Panc1 (cell line): Measurements from ENCODE around the gene KRTAP9-2. TPM values are rescaled to one million over a fixed set of nuclear protein-coding genes. Genes with fewer than 3 reads are reported as not detected.

ENCODE experiments used
- ATAC-seq: fragments of 200-7000 bp; cut with Tn5 transposase; 2 replicates; pipeline ENCODE4 v1.9.1; 2020; ENCODE audit warnings: mild to moderate bottlenecking, moderate library complexity
- BruUV-seq: library from RNA; stranded (reverse); fragments of 400-500 nt; replicated peaks from 2 replicates; lab custom pipeline; 2021; lab: Mats Ljungman, UMichigan
- CTCF ChIA-PET: fragments of 300-600 bp; sonication (Branson Sonifier 250); formaldehyde crosslinking; loops from one replicate; lab custom pipeline; 2022; ENCODE audit warnings: antibody characterized with exemption; lab: Charles Lee
- POLR2A ChIA-PET: fragments of 300-600 bp; sonication (Branson Sonifier 250); formaldehyde crosslinking; loops from one replicate; lab custom pipeline; 2022; ENCODE audit warnings: antibody characterized with exemption; lab: Charles Lee
- DNase-seq: peaks from one replicate; pipeline ENCODE4 v3.0.0-alpha.2; 2010; ENCODE audit warnings: low read depth, low spot score
- H3K27ac ChIP-seq: 2 replicates; pipeline ENCODE4 v1.5.1; 2011; ENCODE audit warnings: mild to moderate bottlenecking, low read length, inconsistent platforms
- H3K27me3 ChIP-seq: fragments of 200-500 bp; sonication (Bioruptor generic); 2 replicates; pipeline ENCODE4 v1.6.0; 2014; ENCODE audit warnings: low read length, inconsistent platforms; ENCODE audit not compliant: control insufficient read depth, insufficient read depth
- H3K36me3 ChIP-seq: fragments of 200-500 bp; sonication (Bioruptor generic); 2 replicates; pipeline ENCODE4 v1.5.1; 2014; ENCODE audit warnings: inconsistent platforms, mild to moderate bottlenecking, low read length, moderate library complexity; ENCODE audit not compliant: control insufficient read depth, insufficient read depth
- H3K4me1 ChIP-seq: 2 replicates; pipeline ENCODE4 v1.5.1; 2011; ENCODE audit warnings: inconsistent platforms, mild to moderate bottlenecking, low read length, moderate library complexity; ENCODE audit not compliant: control insufficient read depth, insufficient read depth
- H3K4me3 ChIP-seq, 2 experiments: 2 replicates each; pipeline ENCODE4 v1.5.1; 2011 to 2012; ENCODE audit warnings: low read depth in 2 of 2, low read length in 2 of 2, mild to moderate bottlenecking in 2 of 2, inconsistent platforms in 1 of 2, moderate library complexity in 1 of 2
- H3K9me3 ChIP-seq: fragments of 200-500 bp; sonication (Bioruptor generic); 2 replicates; pipeline ENCODE4 v1.5.1; 2014; ENCODE audit warnings: low read depth, mild to moderate bottlenecking, inconsistent platforms, low read length, moderate library complexity; ENCODE audit not compliant: control insufficient read depth, insufficient read depth
- POLR2AphosphoS5 ChIP-seq: IDR thresholded peaks from 2 replicates; pipeline ENCODE4 v1.6.1; 2012; ENCODE audit warnings: mild to moderate bottlenecking, low read depth, low read length, moderate library complexity
- TCF7L2 ChIP-seq: IDR thresholded peaks from 2 replicates; pipeline ENCODE4 v1.6.1; 2011; ENCODE audit warnings: mild to moderate bottlenecking, low read depth, low read length, inconsistent platforms
- in situ Hi-C: cut with HindIII; loops from 2 replicates; pipeline ENCODE4 v1.10.0; 2016; ENCODE audit warnings: low sequenced_read_pairs, low pct_unique_long_range_greater_than_20kb
- intact Hi-C: fragments of 100-400 bp; cut with micrococcal nuclease; formaldehyde crosslinking; loops from one replicate; pipeline ENCODE4 v1.10.0; 2022; ENCODE audit not compliant: unreplicated experiment
- total RNA-seq: library from RNA; stranded (reverse); gene quantifications from one replicate; pipeline ENCODE4 v1.2.1, GENCODE V29; 2021; ENCODE audit not compliant: unreplicated experiment
- TF ChIP-seq, protein P1 (sequence below), 2 experiments: IDR thresholded peaks; 2 replicates each; pipeline ENCODE4 v1.6.1; 2011 to 2012; ENCODE audit warnings: low read depth in 2 of 2, control low read depth in 1 of 2, low read length in 1 of 2, mild to moderate bottlenecking in 1 of 2, moderate library complexity in 1 of 2; ENCODE audit not compliant: insufficient read depth in 1 of 2
- TF ChIP-seq, protein P2 (sequence below): fragments of 450-650 bp; IDR thresholded peaks from 2 replicates; pipeline ENCODE4 v1.5.1; 2017; ENCODE audit warnings: mild to moderate bottlenecking

KRTAP9-2 gene
- total RNA-seq, 1 experiment from 2014 or later: not detected

DNA sequence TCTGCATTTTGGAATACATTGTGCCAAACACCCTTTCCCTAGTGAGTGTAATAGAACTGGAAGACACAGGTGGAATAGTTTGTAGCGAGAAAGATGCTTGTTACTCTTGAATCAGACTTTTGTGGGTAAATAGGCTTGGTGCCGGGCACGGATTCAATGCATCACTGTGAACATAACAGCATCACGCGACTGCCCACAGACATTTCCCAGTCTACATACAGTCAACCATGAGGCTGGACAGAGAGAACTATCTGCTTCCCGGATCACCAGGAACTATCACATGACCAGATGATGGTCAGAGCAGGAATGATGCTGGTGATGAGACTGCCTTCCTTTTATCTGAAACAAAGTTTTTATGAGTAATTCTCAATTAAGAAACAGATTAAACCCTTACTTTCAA, 397 bp upstream of the KRTAP9-2 start:
- peaks cover 23% of the 10 kb centered on the region for H3K27me3 ChIP-seq
- in situ Hi-C loops: no loop called here
- TF ChIP-seq TCF7L2 (no peak), POLR2AphosphoS5 (no peak)
- TF ChIP-seq, protein P1, sequence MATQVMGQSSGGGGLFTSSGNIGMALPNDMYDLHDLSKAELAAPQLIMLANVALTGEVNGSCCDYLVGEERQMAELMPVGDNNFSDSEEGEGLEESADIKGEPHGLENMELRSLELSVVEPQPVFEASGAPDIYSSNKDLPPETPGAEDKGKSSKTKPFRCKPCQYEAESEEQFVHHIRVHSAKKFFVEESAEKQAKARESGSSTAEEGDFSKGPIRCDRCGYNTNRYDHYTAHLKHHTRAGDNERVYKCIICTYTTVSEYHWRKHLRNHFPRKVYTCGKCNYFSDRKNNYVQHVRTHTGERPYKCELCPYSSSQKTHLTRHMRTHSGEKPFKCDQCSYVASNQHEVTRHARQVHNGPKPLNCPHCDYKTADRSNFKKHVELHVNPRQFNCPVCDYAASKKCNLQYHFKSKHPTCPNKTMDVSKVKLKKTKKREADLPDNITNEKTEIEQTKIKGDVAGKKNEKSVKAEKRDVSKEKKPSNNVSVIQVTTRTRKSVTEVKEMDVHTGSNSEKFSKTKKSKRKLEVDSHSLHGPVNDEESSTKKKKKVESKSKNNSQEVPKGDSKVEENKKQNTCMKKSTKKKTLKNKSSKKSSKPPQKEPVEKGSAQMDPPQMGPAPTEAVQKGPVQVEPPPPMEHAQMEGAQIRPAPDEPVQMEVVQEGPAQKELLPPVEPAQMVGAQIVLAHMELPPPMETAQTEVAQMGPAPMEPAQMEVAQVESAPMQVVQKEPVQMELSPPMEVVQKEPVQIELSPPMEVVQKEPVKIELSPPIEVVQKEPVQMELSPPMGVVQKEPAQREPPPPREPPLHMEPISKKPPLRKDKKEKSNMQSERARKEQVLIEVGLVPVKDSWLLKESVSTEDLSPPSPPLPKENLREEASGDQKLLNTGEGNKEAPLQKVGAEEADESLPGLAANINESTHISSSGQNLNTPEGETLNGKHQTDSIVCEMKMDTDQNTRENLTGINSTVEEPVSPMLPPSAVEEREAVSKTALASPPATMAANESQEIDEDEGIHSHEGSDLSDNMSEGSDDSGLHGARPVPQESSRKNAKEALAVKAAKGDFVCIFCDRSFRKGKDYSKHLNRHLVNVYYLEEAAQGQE (IDR thresholded peaks at IDR 0.05; ENCODE audit: insufficient read depth in 1 of 2, low read depth in 2 of 2, low read length in 1 of 2): no peak
- no TSS peak for BruUV-seq
- no peaks in the 10 kb centered on the region for H3K36me3 ChIP-seq
- CTCF ChIA-PET: no interaction called here
- intact Hi-C loops: no loop called here
- POLR2A ChIA-PET: no interaction called here
- H3K9me3 ChIP-seq: no peaks in the 10 kb centered on the region
- H3K27ac ChIP-seq: no peak overlapping the region
- ATAC-seq (no peak), DNase-seq (no peak)
- no peak overlapping the region for H3K4me3 ChIP-seq
- H3K4me1 ChIP-seq: no peaks in the 10 kb centered on the region

DNA sequence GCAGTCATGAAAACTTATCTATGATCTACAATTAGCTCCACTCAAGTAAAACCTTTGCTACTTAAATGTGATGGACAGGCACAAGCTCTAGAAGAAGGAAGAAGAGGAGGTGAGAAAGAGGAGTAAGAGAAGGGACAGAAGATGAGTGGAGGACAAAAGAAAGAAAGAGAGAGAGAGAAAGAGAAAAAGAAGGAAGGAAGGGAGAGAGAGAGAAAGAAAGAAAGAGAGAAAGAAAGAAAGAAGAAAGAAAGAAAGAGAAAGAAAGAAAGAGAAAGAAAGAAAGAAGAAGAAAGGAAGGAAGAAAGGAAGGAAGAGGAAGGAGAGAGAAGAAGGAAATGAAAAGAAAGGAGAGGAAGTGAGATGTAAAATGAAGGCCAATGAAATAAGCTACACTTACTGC, 3.6 kb downstream of the KRTAP9-2 start:
- no peak for ATAC-seq
- in situ Hi-C loops: no loop called here
- BruUV-seq: no TSS peak
- ChIA-PET POLR2A (no interaction called here), CTCF (no interaction called here)
- intact Hi-C loops: no loop called here
- H3K4me3 ChIP-seq: no peak overlapping the region
- TF ChIP-seq, protein P1 (IDR thresholded peaks at IDR 0.05; ENCODE audit: insufficient read depth in 1 of 2, low read depth in 2 of 2, low read length in 1 of 2): no peak
- TF ChIP-seq, protein P2, sequence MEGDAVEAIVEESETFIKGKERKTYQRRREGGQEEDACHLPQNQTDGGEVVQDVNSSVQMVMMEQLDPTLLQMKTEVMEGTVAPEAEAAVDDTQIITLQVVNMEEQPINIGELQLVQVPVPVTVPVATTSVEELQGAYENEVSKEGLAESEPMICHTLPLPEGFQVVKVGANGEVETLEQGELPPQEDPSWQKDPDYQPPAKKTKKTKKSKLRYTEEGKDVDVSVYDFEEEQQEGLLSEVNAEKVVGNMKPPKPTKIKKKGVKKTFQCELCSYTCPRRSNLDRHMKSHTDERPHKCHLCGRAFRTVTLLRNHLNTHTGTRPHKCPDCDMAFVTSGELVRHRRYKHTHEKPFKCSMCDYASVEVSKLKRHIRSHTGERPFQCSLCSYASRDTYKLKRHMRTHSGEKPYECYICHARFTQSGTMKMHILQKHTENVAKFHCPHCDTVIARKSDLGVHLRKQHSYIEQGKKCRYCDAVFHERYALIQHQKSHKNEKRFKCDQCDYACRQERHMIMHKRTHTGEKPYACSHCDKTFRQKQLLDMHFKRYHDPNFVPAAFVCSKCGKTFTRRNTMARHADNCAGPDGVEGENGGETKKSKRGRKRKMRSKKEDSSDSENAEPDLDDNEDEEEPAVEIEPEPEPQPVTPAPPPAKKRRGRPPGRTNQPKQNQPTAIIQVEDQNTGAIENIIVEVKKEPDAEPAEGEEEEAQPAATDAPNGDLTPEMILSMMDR: no peak
- no peak overlapping the region for H3K27ac ChIP-seq
- H3K9me3 ChIP-seq: no peaks in the 10 kb centered on the region
- H3K36me3 ChIP-seq: no peaks in the 10 kb centered on the region
- no peak for DNase-seq
- peaks cover 40% of the 10 kb centered on the region for H3K27me3 ChIP-seq
- H3K4me1 ChIP-seq: no peaks in the 10 kb centered on the region
